Dermis microvascular lymphatic vessel endothelial cell (primary cell): Measurements from ENCODE around the gene RCAN2. TPM values are rescaled to one million over a fixed set of nuclear protein-coding genes. Genes with fewer than 3 reads are reported as not detected.
"Not testable (repeated sequence)": the region's sequence is repeated elsewhere in the genome, so short reads cannot be mapped to it uniquely, and the experiment has no call there.

Experiments used
- DNase-seq, 2 donors: peaks; one replicate each; pipeline versions ENCODE4 v3.0.0 to v3.0.0-alpha.2; 2010; ENCODE audit warnings: low read depth in 2 of 2
- total RNA-seq: library from RNA; depleted of rRNA; stranded (reverse); fragments of >200 nt; gene quantifications from 2 replicates; pipeline ENCODE4 v1.2.1, GENCODE V29; 2014

Gene RCAN2
- total RNA-seq, 1 donor from 2014 or later, result 0.26 TPM

GRCh38 chr6:46338131-46338530 lies 153.1 kb downstream of the RCAN2 start:
- no peak for DNase-seq

- DNase-seq, result no peak
Observed at GRCh38 chr6:46334442-46334841, 156.8 kb downstream of the RCAN2 start.

- no peak for DNase-seq
Observed at GRCh38 chr6:46333481-46333880, 157.8 kb downstream of the RCAN2 start.

- DNase-seq, result not testable (repeated sequence)
Observed at GRCh38 chr6:46332448-46332847, 158.8 kb downstream of the RCAN2 start.

GRCh38 chr6:46331461-46331860 lies 159.8 kb downstream of the RCAN2 start:
- no peak for DNase-seq

- DNase-seq, result no peak
Observed at GRCh38 chr6:46329568-46329967, 161.7 kb downstream of the RCAN2 start.

GRCh38 chr6:46327779-46328178 lies 163.5 kb downstream of the RCAN2 start:
- no peak for DNase-seq

GRCh38 chr6:46325561-46326530 lies 165.4 kb downstream of the RCAN2 start:
- no peak for DNase-seq

- DNase-seq, result no peak
Observed at GRCh38 chr6:46324706-46325105, 166.5 kb downstream of the RCAN2 start.

GRCh38 chr6:46323966-46324622 lies 167.2 kb downstream of the RCAN2 start:
- no peak for DNase-seq

GRCh38 chr6:46323312-46323965 lies 167.8 kb downstream of the RCAN2 start:
- DNase-seq, result no peak

GRCh38 chr6:46320505-46320904 lies 170.7 kb downstream of the RCAN2 start:
- DNase-seq, result no peak

- peak in 1 of 2 donors; percentile 1 for DNase-seq
Observed at GRCh38 chr6:46315589-46315988, 175.7 kb downstream of the RCAN2 start.

GRCh38 chr6:46312654-46313053 lies 178.6 kb downstream of the RCAN2 start:
- DNase-seq, result no peak

GRCh38 chr6:46310196-46310595 lies 181.1 kb downstream of the RCAN2 start:
- DNase-seq, result no peak

- no peak for DNase-seq
Observed at GRCh38 chr6:46306431-46306830, 184.8 kb downstream of the RCAN2 start.

GRCh38 chr6:46305833-46306232 lies 185.4 kb downstream of the RCAN2 start:
- no peak for DNase-seq

GRCh38 chr6:46305236-46305635 lies 186.0 kb downstream of the RCAN2 start:
- DNase-seq, result no peak

GRCh38 chr6:46302816-46303215 lies 188.4 kb downstream of the RCAN2 start:
- no peak for DNase-seq

- DNase-seq, result no peak
Observed at GRCh38 chr6:46302176-46302575, 189.1 kb downstream of the RCAN2 start.

GRCh38 chr6:46299253-46299652 lies 192.0 kb downstream of the RCAN2 start:
- no peak for DNase-seq

- DNase-seq, result no peak
Observed at GRCh38 chr6:46296586-46296985, 194.7 kb downstream of the RCAN2 start.
